Measurements from ENCODE around the gene MGAT4B.

DNA sequence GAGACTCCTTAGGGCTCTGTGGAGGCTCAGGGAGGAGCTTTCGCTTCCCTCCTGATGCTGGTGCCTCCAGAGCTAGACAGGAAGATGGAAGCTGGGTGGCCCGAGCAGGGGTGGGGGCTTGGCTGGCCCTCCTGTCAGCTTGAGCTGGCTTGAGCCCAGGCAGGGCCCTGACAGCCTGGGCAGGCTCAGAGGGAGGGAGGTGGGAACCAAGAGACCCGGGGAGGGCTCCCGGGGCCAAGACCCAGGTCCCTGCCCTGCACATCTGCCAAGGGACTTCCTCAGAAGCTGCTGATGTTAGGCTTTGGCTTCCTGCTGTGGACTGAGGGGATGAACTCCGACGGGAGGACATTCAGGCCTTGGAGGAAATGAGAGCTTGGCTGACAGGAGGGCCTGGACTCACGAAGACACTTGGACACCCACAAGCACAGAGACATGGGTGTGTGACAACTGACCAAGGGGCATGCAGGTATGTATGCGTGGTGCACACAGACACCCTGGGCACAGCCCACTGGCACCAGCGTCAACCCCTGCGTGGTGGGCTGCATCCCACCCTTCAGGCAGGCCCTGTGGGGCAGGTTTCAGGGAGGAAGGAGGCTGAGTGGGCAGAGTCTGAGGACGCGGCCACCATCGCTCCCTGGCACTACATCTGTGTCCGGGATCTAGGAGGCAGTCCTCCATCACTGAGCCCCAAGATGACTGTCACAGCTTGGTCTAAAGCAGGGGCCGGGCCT, 14.6 kb downstream of the MGAT4B start:
- no peak for TF ChIP-seq GATA3 (IDR thresholded peaks at IDR 0.05; ENCODE audit: low read depth, low read length)
- TF ChIP-seq GATA2 (IDR thresholded peaks at IDR 0.05; ENCODE audit: low read depth, low read length), result no peak
